ENCODE results near the gene BCL7C. TPM values are rescaled to one million over a fixed set of nuclear protein-coding genes. Genes with fewer than 3 reads are reported as not detected.

Gene BCL7C
- polyA plus RNA-seq, 4 donors: 23.7 to 33.2 (median 30.5) TPM

DNA sequence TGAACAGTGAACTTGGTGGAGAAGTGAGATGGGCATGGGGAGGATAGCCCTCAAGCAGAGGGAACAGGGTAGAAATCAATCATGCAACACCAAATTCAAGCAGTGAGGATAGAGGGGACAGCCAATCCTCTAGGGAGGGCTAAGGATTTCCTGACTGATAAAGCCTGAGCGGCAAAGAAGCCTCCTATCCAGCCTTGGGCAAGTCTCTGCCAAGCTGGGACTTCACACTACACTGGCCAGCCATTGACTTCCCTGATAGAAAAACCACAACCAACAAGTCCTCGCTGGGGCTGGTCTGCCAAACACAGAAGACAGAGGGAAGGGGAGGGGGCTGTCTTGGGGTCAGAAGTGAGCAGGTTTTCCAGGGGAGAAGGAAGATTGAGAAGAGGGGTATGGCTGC, 27.0 kb upstream of the BCL7C start:
- H3K4me1 ChIP-seq (ENCODE audit: control insufficient read depth in 3 of 3, insufficient read depth in 2 of 3, low read depth in 1 of 3, low read length in 2 of 3): peaks cover 0 to 6% (median 5%) of the 10 kb centered on the region in 3 donors
- no peaks in the 10 kb centered on the region for H3K9me3 ChIP-seq (ENCODE audit: control insufficient read depth in 2 of 2, insufficient read depth in 1 of 2, low read depth in 1 of 2, low read length in 1 of 2)
- H3K27ac ChIP-seq (ENCODE audit: low read depth in 1 of 3, low read length in 2 of 3): peak overlapping the region in 1 of 3 donors; percentile 92
- DNase-seq (no peak), FAIRE-seq (no peak)
- H3K36me3 ChIP-seq (ENCODE audit: control insufficient read depth in 3 of 3, insufficient read depth in 2 of 3, low read depth in 1 of 3, low read length in 3 of 3): peaks cover 0 to 8% (median 0%) of the 10 kb centered on the region in 3 donors
- no peak overlapping the region for H3K4me3 ChIP-seq (ENCODE audit: low read depth in 1 of 3, low read length in 3 of 3)
- WGBS, 3 donors: 76 to 94% (median 81%) methylated on average over 2 of the region's 2 CpGs
- no peaks in the 10 kb centered on the region for H3K27me3 ChIP-seq (ENCODE audit: control insufficient read depth in 3 of 3, insufficient read depth in 3 of 3, low read length in 3 of 3)

DNA sequence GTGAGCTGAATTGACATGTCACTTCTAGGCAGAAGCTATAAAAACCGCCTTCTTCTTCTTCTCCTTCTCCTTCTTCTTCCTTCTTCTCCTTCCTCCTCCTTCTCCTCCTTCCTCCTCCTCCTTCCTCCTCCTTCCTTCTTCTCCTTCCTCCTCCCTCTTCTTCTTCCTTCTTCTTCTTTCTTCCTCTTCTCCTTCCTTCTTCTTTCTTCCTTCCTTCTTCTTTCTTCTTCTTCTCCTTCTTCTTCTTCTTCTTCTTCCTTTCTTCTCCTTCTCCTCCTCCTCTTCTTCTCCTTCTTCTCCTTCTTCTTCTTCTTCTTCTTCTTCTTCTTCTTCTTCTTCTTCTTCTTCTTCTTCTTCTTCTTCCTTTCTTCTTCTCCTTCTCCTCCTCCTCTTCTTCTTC, 24.7 kb upstream of the BCL7C start:
- Histone ChIP-seq H3K36me3 (ENCODE audit: control insufficient read depth in 3 of 3, insufficient read depth in 2 of 3, low read depth in 1 of 3, low read length in 3 of 3) (peaks cover 0 to 6% (median 0%) of the 10 kb centered on the region in 3 donors), H3K27me3 (ENCODE audit: control insufficient read depth in 3 of 3, insufficient read depth in 3 of 3, low read length in 3 of 3) (no peaks in the 10 kb centered on the region), H3K4me1 (ENCODE audit: control insufficient read depth in 3 of 3, insufficient read depth in 2 of 3, low read depth in 1 of 3, low read length in 2 of 3) (no peaks in the 10 kb centered on the region), H3K4me3 (ENCODE audit: low read depth in 1 of 3, low read length in 3 of 3) (no peak overlapping the region), H3K9me3 (ENCODE audit: control insufficient read depth in 2 of 2, insufficient read depth in 1 of 2, low read depth in 1 of 2, low read length in 1 of 2) (no peaks in the 10 kb centered on the region), H3K27ac (ENCODE audit: low read depth in 1 of 3, low read length in 2 of 3) (no peak overlapping the region)
- 83 to 93% (median 83%) methylated on average over 1 of the region's 1 CpG for WGBS, 3 donors
- FAIRE-seq (no peak), DNase-seq (no peak)

DNA sequence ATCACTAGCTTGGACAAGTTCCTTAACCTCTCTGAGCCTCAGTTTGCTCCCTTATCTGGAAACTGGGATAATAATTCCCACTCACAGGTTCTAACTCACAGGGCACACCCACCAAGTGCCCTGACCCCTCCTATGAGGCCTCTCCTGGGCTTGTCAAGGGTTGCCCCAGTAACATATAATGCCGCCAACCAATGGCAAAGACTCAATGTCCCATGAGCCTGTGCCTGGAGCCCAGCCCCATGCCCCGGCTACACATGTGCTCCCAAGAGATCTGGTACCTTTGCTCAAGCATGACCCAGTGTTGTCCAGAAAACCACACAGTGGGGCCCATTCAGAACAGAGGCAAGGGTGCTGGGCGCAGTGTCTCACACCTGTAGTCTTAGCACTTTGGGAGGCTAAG, 21.0 kb upstream of the BCL7C start:
- FAIRE-seq: no peak
- no peak for DNase-seq
- Histone ChIP-seq H3K4me1 (ENCODE audit: control insufficient read depth in 3 of 3, insufficient read depth in 2 of 3, low read depth in 1 of 3, low read length in 2 of 3) (no peaks in the 10 kb centered on the region), H3K27me3 (ENCODE audit: control insufficient read depth in 3 of 3, insufficient read depth in 3 of 3, low read length in 3 of 3) (no peaks in the 10 kb centered on the region), H3K9me3 (ENCODE audit: control insufficient read depth in 2 of 2, insufficient read depth in 1 of 2, low read depth in 1 of 2, low read length in 1 of 2) (no peaks in the 10 kb centered on the region), H3K27ac (ENCODE audit: low read depth in 1 of 3, low read length in 2 of 3) (no peak overlapping the region), H3K36me3 (ENCODE audit: control insufficient read depth in 3 of 3, insufficient read depth in 2 of 3, low read depth in 1 of 3, low read length in 3 of 3) (no peaks in the 10 kb centered on the region), H3K4me3 (ENCODE audit: low read depth in 1 of 3, low read length in 3 of 3) (no peak overlapping the region)
- 87 to 90% (median 88%) methylated on average over 3 of the region's 3 CpGs for WGBS, 3 donors

GRCh38 chr16:30912794-30913412, 19.0 kb upstream of the BCL7C start:
- no peaks in the 10 kb centered on the region for H3K27me3 ChIP-seq (ENCODE audit: control insufficient read depth in 3 of 3, insufficient read depth in 3 of 3, low read length in 3 of 3)
- no peaks in the 10 kb centered on the region for H3K4me1 ChIP-seq (ENCODE audit: control insufficient read depth in 3 of 3, insufficient read depth in 2 of 3, low read depth in 1 of 3, low read length in 2 of 3)
- no peak overlapping the region for H3K4me3 ChIP-seq (ENCODE audit: low read depth in 1 of 3, low read length in 3 of 3)
- no peak for FAIRE-seq
- 83 to 87% (median 87%) methylated on average over 6 of the region's 6 CpGs for WGBS, 3 donors
- H3K27ac ChIP-seq (ENCODE audit: low read depth in 1 of 3, low read length in 2 of 3): no peak overlapping the region
- no peaks in the 10 kb centered on the region for H3K9me3 ChIP-seq (ENCODE audit: control insufficient read depth in 2 of 2, insufficient read depth in 1 of 2, low read depth in 1 of 2, low read length in 1 of 2)
- no peak for DNase-seq
- H3K36me3 ChIP-seq (ENCODE audit: control insufficient read depth in 3 of 3, insufficient read depth in 2 of 3, low read depth in 1 of 3, low read length in 3 of 3): no peaks in the 10 kb centered on the region

DNA sequence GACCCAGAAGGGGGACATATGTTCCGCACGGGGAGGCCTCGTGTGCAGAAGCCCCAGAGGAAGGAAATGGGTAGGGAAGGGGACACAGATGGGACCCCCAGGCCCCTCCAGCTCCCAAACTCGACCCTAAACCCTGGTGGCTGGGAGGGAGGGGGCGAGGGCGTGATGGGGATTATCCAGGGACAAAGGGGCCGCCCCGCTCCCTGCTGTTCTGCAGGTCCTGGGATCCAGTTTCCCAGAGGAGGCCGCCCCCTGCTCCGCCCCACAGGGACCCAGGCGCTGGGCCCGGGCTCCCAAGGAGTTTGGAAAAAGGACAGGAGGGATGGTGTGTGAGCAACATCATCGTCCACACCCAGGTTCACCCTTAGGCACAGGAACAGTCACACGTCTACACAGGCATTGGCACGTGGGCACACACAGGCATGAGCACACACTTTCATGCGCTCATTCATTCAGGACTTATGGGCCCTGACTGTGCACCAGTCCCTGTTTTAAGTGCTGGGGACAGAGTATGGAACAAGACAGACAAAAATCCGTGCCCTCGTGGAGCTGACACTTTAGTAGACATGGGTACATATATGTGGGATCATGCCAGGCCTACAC, 16.7 kb upstream of the BCL7C start:
- H3K36me3 ChIP-seq (ENCODE audit: control insufficient read depth in 3 of 3, insufficient read depth in 2 of 3, low read depth in 1 of 3, low read length in 3 of 3): no peaks in the 10 kb centered on the region
- H3K4me1 ChIP-seq (ENCODE audit: control insufficient read depth in 3 of 3, insufficient read depth in 2 of 3, low read depth in 1 of 3, low read length in 2 of 3): no peaks in the 10 kb centered on the region
- no peak for DNase-seq
- no peak for FAIRE-seq
- 75 to 81% (median 76%) methylated on average over 16 to 18 of the region's 18 CpGs for WGBS, 3 donors
- H3K4me3 ChIP-seq (ENCODE audit: low read depth in 1 of 3, low read length in 3 of 3): no peak overlapping the region
- no peak overlapping the region for H3K27ac ChIP-seq (ENCODE audit: low read depth in 1 of 3, low read length in 2 of 3)
- no peaks in the 10 kb centered on the region for H3K9me3 ChIP-seq (ENCODE audit: control insufficient read depth in 2 of 2, insufficient read depth in 1 of 2, low read depth in 1 of 2, low read length in 1 of 2)
- H3K27me3 ChIP-seq (ENCODE audit: control insufficient read depth in 3 of 3, insufficient read depth in 3 of 3, low read length in 3 of 3): no peaks in the 10 kb centered on the region

DNA sequence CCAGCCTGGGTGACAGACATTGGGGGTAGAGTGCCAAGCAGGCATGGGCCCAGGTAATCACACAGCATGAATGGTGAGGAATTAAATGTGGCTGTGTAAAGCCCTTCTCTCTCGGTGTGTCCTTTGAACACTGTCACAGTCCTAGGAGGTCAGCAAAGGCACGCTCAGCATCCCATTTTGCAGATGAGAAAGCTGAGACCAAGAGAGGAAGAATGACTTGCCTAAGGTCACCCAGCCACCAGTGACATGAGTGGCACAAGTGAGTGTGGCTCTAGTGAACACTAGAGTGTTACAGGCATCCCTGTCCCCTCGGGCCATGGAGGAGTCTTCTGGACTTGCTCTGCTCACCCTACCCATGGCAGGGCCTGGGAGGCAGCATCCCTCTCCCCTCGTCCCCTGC, 13.2 kb upstream of the BCL7C start:
- FAIRE-seq (no peak), DNase-seq (no peak)
- H3K4me3 ChIP-seq (ENCODE audit: low read depth in 1 of 3, low read length in 3 of 3): no peak overlapping the region
- H3K27ac ChIP-seq (ENCODE audit: low read depth in 1 of 3, low read length in 2 of 3): no peak overlapping the region
- H3K4me1 ChIP-seq (ENCODE audit: control insufficient read depth in 3 of 3, insufficient read depth in 2 of 3, low read depth in 1 of 3, low read length in 2 of 3): peaks cover 0 to 7% (median 6%) of the 10 kb centered on the region in 3 donors
- H3K36me3 ChIP-seq (ENCODE audit: control insufficient read depth in 3 of 3, insufficient read depth in 2 of 3, low read depth in 1 of 3, low read length in 3 of 3): no peaks in the 10 kb centered on the region
- no peaks in the 10 kb centered on the region for H3K9me3 ChIP-seq (ENCODE audit: control insufficient read depth in 2 of 2, insufficient read depth in 1 of 2, low read depth in 1 of 2, low read length in 1 of 2)
- 79 to 87% (median 86%) methylated on average over 4 of the region's 4 CpGs for WGBS, 3 donors
- H3K27me3 ChIP-seq (ENCODE audit: control insufficient read depth in 3 of 3, insufficient read depth in 3 of 3, low read length in 3 of 3): no peaks in the 10 kb centered on the region

DNA sequence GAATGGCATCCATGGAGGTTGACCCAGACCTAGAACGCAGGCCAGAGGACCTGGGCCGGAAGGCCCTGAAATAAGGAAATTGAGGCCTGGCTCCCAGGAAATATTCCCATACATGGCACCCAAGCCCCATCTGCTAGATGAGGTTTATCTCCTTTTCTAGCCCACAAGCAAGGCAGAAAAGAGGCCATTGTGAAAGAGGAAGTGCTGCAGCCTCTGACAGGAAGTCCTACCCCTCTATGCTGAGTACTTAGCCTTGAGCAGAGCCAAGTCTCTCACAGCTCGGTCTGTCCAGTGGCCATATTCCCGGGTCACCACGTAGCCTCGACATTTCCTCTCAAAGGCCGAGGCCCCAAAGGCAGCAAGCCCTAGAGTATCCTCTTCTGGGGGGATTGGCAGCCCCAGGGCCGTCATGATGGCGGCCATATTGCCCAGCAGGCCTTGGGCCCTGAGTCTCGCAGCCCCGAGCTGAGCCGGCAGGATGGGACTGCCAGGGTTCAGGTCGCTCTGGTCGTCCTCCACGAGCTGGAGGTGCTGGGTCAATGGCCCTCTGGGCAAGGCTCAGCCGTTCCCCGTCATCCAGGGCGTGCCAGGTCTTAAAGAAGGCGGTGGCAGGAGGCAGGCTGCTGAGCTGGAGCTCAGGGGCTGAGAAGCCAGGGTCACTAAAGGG, 10.4 kb upstream of the BCL7C start:
- H3K36me3 ChIP-seq (ENCODE audit: control insufficient read depth in 3 of 3, insufficient read depth in 2 of 3, low read depth in 1 of 3, low read length in 3 of 3): peaks cover 0 to 3% (median 0%) of the 10 kb centered on the region in 3 donors
- peaks cover 2 to 13% (median 9%) of the 10 kb centered on the region in 3 donors for H3K4me1 ChIP-seq (ENCODE audit: control insufficient read depth in 3 of 3, insufficient read depth in 2 of 3, low read depth in 1 of 3, low read length in 2 of 3)
- H3K27ac ChIP-seq (ENCODE audit: low read depth in 1 of 3, low read length in 2 of 3): peak overlapping the region in 2 of 3 donors; percentile 29 to 83
- DNase-seq (no peak), FAIRE-seq (no peak)
- H3K27me3 ChIP-seq (ENCODE audit: control insufficient read depth in 3 of 3, insufficient read depth in 3 of 3, low read length in 3 of 3): no peaks in the 10 kb centered on the region
- WGBS, 3 donors: 83 to 86% (median 84%) methylated on average over 18 to 19 of the region's 19 CpGs
- H3K4me3 ChIP-seq (ENCODE audit: low read depth in 1 of 3, low read length in 3 of 3): no peak overlapping the region
- H3K9me3 ChIP-seq (ENCODE audit: control insufficient read depth in 2 of 2, insufficient read depth in 1 of 2, low read depth in 1 of 2, low read length in 1 of 2): no peaks in the 10 kb centered on the region

- DNase-seq: no peak
Observed at GRCh38 chr16:30903596-30903995, 9.7 kb upstream of the BCL7C start.

More at GRCh38 chr16:30903596-30903995, 9.7 kb upstream of the BCL7C start:
- Histone ChIP-seq H3K27ac (ENCODE audit: low read depth in 1 of 3, low read length in 2 of 3) (peak overlapping the region in 2 of 3 donors; percentile 29 to 83), H3K27me3 (ENCODE audit: control insufficient read depth in 3 of 3, insufficient read depth in 3 of 3, low read length in 3 of 3) (no peaks in the 10 kb centered on the region), H3K4me3 (ENCODE audit: low read depth in 1 of 3, low read length in 3 of 3) (no peak overlapping the region), H3K9me3 (ENCODE audit: control insufficient read depth in 2 of 2, insufficient read depth in 1 of 2, low read depth in 1 of 2, low read length in 1 of 2) (no peaks in the 10 kb centered on the region), H3K36me3 (ENCODE audit: control insufficient read depth in 3 of 3, insufficient read depth in 2 of 3, low read depth in 1 of 3, low read length in 3 of 3) (peaks cover 0 to 3% (median 0%) of the 10 kb centered on the region in 3 donors), H3K4me1 (ENCODE audit: control insufficient read depth in 3 of 3, insufficient read depth in 2 of 3, low read depth in 1 of 3, low read length in 2 of 3) (peaks cover 2 to 13% (median 9%) of the 10 kb centered on the region in 3 donors)
- no peak for FAIRE-seq
- WGBS, 3 donors: 70 to 78% (median 72%) methylated on average over 4 of the region's 4 CpGs
